HG03159 (cell line): ENCODE data around the gene IVNS1ABP.
"Not testable (repeated sequence)": the region's sequence is repeated elsewhere in the genome, so short reads cannot be mapped to it uniquely, and the experiment has no call there.

Experiments
- ATAC-seq: cut with Tn5 transposase; IDR thresholded peaks from one replicate; pipeline ENCODE4 v1.9.1; 2021; ENCODE audit warnings: mild to moderate bottlenecking, moderate library complexity; ENCODE audit not compliant: unreplicated experiment

Gene IVNS1ABP

DNA sequence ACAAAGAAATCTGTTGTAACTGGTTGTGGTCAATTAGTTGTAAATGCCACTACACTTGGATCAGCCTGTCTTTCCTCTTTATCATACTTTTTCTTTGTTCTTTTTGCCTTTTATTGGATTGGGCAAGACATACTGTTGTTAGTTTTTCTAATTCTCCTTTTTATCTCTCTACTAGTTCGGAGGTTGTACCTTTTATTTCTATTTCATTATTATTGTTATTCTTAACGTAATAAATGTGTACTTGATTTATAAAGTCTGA, 59.2 kb downstream of the IVNS1ABP start:
- no peak for ATAC-seq

DNA sequence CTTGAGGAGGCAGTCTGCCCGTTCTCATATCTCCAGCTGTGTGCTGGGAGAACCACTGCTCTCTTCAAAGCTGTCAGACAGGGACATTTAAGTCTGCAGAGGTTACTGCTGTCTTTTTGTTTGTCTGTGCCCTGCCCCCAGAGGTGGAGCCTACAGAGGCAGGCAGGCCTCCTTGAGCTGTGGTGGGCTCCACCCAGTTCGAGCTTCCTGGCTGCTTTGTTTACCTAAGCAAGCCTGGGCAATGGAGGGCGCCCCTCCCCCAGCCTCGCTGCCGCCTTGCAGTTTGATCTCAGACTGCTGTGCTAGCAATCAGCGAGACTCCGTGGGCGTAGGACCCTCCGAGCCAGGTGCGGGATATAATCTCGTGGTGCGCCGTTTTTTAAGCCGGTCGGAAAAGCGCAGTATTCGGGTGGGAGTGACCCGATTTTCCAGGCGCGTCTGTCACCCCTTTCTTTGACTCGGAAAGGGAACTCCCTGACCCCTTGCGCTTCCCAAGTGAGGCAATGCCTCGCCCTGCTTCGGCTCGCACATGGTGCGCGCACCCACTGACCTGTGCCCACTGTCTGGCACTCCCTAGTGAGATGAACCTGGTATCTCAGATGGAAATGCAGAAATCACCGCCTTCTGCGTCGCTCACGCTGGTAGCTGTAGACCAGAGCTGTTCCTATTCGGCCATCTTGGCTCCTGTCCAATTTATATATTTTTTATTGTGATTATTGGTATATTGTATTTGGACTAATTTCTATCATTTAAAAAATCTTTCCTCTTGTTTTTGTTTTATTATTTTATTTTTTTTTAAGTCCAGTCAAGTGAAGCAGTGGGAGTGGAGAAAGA, 59.7 kb downstream of the IVNS1ABP start:
- not testable (repeated sequence) for ATAC-seq

DNA sequence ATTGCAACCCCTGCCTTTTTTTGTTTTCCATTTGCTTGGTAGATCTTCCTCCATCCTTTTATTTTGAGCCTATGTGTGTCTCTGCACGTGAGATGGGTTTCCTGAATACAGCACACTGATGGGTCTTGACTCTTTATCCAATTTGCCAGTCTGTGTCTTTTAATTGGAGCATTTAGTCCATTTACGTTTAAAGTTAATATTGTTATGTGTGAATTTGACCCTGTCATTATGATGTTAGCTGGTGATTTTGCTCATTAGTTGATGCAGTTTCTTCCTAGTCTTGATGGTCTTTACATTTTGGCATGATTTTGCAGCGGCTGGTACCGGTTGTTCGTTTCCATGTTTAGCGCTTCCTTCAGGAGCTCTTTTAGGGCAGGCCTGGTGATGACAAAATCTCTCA, 61.4 kb downstream of the IVNS1ABP start:
- ATAC-seq = not testable (repeated sequence)

DNA sequence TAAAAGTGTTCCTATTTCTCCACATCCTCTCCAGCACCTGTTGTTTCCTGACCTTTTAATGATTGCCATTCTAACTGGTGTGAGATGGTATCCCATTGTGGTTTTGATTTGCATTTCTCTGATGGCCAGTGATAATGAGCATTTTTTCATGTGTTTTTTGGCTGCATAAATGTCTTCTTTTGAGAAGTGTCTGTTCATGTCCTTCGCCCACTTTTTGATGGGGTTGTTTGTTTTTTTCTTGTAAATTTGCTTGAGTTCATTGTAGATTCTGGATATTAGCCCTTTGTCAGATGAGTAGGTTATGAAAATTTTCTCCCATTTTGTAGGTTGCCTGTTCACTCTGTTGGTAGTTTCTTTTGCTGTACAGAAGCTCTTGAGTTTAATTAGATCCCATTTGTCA, 64.6 kb downstream of the IVNS1ABP start:
- ATAC-seq = not testable (repeated sequence)

DNA sequence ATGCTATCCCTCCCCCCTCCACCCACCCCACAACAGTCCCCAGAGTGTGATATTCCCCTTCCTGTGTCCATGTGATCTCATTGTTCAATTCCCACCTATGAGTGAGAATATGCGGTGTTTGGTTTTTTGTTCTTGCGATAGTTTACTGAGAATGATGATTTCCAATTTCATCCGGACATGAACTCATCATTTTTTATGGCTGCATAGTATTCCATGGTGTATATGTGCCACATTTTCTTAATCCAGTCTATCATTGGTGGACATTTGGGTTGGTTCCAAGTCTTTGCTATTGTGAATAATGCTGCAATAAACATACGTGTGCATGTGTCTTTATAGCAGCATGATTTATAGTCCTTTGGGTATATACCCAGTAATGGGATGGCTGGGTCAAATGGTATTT, 65.1 kb downstream of the IVNS1ABP start:
- ATAC-seq = not testable (repeated sequence)

DNA sequence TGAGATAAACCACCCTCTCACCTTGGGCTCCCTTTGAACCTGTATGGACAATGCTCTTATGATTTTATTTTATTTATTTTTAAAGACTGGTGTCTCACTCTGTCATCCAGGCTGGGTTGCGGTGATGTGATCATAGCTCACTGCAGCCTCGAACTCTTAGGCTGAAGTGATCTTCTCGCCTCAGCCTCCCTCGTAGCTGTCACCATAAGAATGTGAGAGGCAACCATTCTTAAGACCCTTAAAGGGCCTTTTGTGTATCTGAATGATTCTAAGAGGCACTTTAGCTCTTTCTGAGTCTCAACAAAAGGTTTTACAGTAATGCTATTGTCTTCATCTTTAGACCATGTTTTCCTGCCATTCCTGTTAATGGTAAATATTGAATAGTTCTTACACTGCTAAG, 67.0 kb downstream of the IVNS1ABP start:
- ATAC-seq = no peak

DNA sequence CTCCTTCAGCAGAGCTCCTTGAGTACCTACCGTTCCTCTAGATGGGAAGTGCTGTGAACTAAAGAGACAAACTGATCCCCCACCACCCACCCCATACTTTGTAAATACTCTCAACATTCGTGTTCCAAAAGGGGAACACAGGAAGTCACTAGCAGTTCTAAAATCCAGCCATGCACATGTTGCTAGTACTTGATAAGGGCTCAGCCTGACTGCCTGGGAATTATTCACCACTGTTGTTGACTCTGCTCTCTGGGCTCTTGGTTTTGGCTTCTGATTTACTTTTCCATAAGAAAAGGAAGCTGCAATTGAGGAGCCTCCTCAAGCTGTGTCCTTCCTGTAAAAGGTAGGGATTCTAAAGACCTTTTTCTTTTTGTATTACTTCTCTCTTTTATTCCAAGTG, 67.5 kb downstream of the IVNS1ABP start:
- no peak for ATAC-seq
